Measurements from ENCODE around the gene INKA1. TPM values are rescaled to one million over a fixed set of nuclear protein-coding genes. Genes with fewer than 3 reads are reported as not detected.

The INKA1 gene
- total RNA-seq, 3 donors from 2014 or later (not counting 1 experiment from before 2014, with no cell fraction given), result 0.52 to 0.83 TPM; not detected in 1

DNA sequence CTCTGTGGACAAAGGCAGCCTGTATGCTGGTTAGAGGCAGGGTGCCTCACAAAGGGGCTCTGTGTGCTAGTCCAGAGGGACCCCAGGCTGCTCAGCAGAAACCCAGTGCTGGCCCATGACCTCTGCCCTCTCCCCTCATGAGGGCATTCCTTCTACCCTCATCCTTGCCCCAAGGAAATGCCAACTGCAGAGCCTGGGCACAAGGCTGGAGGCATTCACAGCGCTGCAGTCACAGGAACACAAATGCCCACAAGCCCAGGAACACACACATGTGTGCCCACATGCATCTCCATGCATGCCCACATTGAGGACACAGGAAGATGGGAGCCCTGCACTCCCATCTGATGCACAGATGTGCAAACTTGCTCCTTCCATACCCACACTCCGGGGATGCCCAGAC is 3.8 kb downstream of the INKA1 start:
- WGBS (ENCODE audit: insufficient coverage), result 33% methylated on average over 2 of the region's 2 CpGs

DNA sequence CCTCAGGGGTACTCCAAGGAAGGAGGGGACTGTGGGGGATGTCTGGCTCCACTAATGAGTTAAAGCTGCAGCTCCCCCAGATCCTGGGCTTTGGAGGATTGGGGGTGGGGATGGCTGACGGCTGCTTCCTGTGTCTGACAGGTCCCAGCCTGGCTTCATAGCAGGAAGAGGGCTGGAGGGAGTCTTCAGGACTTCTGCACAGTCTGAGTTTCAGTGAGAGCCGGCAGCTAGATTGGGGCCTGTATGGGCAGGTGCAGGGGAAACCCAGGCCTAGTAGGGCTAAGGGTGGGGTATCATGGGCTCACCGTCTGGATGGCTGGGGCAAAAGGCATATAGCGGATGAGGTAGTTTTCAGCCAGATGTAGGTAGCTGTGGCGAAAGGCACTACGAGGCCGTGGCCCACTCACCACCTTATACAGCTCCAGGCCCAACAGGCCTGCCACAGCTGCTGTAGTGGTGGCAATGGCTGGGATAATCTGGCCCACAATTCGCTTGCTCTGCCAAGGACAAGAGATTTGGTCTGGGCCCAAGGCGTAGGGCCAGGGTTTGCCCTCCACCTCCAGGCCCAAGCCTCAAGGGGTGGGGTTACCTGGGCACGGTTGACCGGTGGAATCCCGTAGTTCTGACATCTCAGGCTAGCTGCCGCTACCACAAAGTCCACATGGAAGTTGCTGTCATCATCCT is 4.5 kb downstream of the INKA1 start:
- no peaks in the 10 kb centered on the region for H3K9me3 Mint-ChIP-seq
- H3K36me3 Mint-ChIP-seq, result no peaks in the 10 kb centered on the region
- DNase-seq (no peak), ATAC-seq (no peak)
- peaks cover 0 to 2% of the 10 kb centered on the region in 2 donors for H3K27me3 Mint-ChIP-seq (ENCODE audit: low read depth in 2 of 2)
- Histone ChIP-seq H3K9me3 (ENCODE audit: control insufficient read depth, insufficient read depth, low read length) (no peaks in the 10 kb centered on the region), H3K4me3 (ENCODE audit: low read length) (no peak overlapping the region), H3K4me1 (ENCODE audit: control insufficient read depth, insufficient read depth, low read length) (peaks cover 59% of the 10 kb centered on the region), H3K36me3 (ENCODE audit: control insufficient read depth, insufficient read depth, low read length) (peaks cover 36% of the 10 kb centered on the region), H3K27ac (ENCODE audit: low read length) (peak overlapping the region; percentile 32), H3K27me3 (ENCODE audit: control insufficient read depth, insufficient read depth, low read length) (no peaks in the 10 kb centered on the region)
- TF ChIP-seq, protein P1, sequence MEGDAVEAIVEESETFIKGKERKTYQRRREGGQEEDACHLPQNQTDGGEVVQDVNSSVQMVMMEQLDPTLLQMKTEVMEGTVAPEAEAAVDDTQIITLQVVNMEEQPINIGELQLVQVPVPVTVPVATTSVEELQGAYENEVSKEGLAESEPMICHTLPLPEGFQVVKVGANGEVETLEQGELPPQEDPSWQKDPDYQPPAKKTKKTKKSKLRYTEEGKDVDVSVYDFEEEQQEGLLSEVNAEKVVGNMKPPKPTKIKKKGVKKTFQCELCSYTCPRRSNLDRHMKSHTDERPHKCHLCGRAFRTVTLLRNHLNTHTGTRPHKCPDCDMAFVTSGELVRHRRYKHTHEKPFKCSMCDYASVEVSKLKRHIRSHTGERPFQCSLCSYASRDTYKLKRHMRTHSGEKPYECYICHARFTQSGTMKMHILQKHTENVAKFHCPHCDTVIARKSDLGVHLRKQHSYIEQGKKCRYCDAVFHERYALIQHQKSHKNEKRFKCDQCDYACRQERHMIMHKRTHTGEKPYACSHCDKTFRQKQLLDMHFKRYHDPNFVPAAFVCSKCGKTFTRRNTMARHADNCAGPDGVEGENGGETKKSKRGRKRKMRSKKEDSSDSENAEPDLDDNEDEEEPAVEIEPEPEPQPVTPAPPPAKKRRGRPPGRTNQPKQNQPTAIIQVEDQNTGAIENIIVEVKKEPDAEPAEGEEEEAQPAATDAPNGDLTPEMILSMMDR (IDR thresholded peaks at IDR 0.05), result no peak
- no peak overlapping the region for H3K27ac Mint-ChIP-seq
- H3K4me1 Mint-ChIP-seq, result peaks cover 17 to 32% of the 10 kb centered on the region in 2 donors
- intact Hi-C loops (cut with micrococcal nuclease), result no loop called here
- no peak overlapping the region for H3K4me3 Mint-ChIP-seq
- 70% methylated on average over 13 of the region's 13 CpGs for WGBS (ENCODE audit: insufficient coverage)

More for the DNA sequence above, 3.8 kb downstream of the INKA1 start:
- Mint-ChIP-seq H3K27me3 (ENCODE audit: low read depth in 2 of 2) (peaks cover 5 to 9% of the 10 kb centered on the region in 2 donors), H3K36me3 (no peaks in the 10 kb centered on the region), H3K4me3 (no peak overlapping the region), H3K27ac (no peak overlapping the region), H3K4me1 (peaks cover 21 to 36% of the 10 kb centered on the region in 2 donors), H3K9me3 (no peaks in the 10 kb centered on the region)
- Histone ChIP-seq H3K36me3 (ENCODE audit: control insufficient read depth, insufficient read depth, low read length) (peaks cover 30% of the 10 kb centered on the region), H3K4me3 (ENCODE audit: low read length) (no peak overlapping the region), H3K27me3 (ENCODE audit: control insufficient read depth, insufficient read depth, low read length) (no peaks in the 10 kb centered on the region), H3K9me3 (ENCODE audit: control insufficient read depth, insufficient read depth, low read length) (no peaks in the 10 kb centered on the region), H3K4me1 (ENCODE audit: control insufficient read depth, insufficient read depth, low read length) (peaks cover 58% of the 10 kb centered on the region), H3K27ac (ENCODE audit: low read length) (peak overlapping the region; percentile 76)
- intact Hi-C loops (cut with micrococcal nuclease), result no loop called here
- TF ChIP-seq, protein P1 (IDR thresholded peaks at IDR 0.05), result no peak
- no peak for DNase-seq
- ATAC-seq, result no peak

DNA sequence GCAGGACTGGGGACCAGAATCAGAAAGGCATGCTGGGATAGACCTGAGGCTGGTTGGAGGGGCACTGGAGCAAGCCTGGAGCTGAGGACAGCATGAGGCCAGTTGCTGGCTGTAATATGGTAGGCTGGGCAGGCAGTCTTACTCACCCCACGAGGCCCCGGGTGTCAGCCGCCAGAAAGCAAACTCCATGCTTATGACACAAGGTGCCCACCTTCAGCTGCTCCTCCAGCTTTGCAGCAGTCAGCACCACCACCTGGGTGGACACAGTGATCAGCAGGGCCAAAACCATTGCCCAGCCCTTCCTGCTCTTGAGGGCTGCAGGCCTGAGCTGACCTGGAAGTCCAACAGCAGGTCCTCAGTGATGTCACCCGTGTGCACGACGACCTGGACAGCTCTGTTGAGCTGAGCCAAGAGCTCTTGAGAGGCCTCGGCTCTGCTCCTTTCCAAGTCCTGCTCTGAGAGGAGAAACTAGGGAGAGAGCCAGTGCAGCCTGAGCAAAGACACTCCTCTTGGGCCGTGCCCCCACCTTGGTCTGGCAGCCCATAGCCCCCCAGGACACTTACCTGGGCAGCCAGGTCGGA is 9.9 kb downstream of the INKA1 start:
- H3K27me3 Mint-ChIP-seq (ENCODE audit: low read depth in 2 of 2), result no peaks in the 10 kb centered on the region
- peaks cover 28 to 29% of the 10 kb centered on the region in 2 donors for H3K4me1 Mint-ChIP-seq
- Histone ChIP-seq H3K4me3 (ENCODE audit: low read length) (peak overlapping the region; percentile 44), H3K9me3 (ENCODE audit: control insufficient read depth, insufficient read depth, low read length) (no peaks in the 10 kb centered on the region), H3K27ac (ENCODE audit: low read length) (peak overlapping the region; percentile 77), H3K4me1 (ENCODE audit: control insufficient read depth, insufficient read depth, low read length) (peaks cover 31% of the 10 kb centered on the region), H3K36me3 (ENCODE audit: control insufficient read depth, insufficient read depth, low read length) (peaks cover 33% of the 10 kb centered on the region), H3K27me3 (ENCODE audit: control insufficient read depth, insufficient read depth, low read length) (no peaks in the 10 kb centered on the region)
- intact Hi-C loops (cut with micrococcal nuclease), result loop anchor here (1.0 kb wide), 1 partner anchor 10 kb away; the partner anchor contains the start of gene INKA1
- TF ChIP-seq, protein P1 (IDR thresholded peaks at IDR 0.05), result no peak
- no peaks in the 10 kb centered on the region for H3K9me3 Mint-ChIP-seq
- peak overlapping the region; percentile 91 to 93 for H3K27ac Mint-ChIP-seq
- DNase-seq (no peak), ATAC-seq (peak in 2 of 3 donors; percentile 1 to 5)
- H3K36me3 Mint-ChIP-seq, result no peaks in the 10 kb centered on the region
- peak overlapping the region; percentile 91 for H3K4me3 Mint-ChIP-seq
- WGBS (ENCODE audit: insufficient coverage), result 32% methylated on average over 9 of the region's 9 CpGs
